GM21619 (cell line): ENCODE results near the gene TUG1.

Experiments used
- ATAC-seq: cut with Tn5 transposase; IDR thresholded peaks from one replicate; pipeline ENCODE4 v1.9.1; 2021; ENCODE audit not compliant: unreplicated experiment

The TUG1 gene

DNA sequence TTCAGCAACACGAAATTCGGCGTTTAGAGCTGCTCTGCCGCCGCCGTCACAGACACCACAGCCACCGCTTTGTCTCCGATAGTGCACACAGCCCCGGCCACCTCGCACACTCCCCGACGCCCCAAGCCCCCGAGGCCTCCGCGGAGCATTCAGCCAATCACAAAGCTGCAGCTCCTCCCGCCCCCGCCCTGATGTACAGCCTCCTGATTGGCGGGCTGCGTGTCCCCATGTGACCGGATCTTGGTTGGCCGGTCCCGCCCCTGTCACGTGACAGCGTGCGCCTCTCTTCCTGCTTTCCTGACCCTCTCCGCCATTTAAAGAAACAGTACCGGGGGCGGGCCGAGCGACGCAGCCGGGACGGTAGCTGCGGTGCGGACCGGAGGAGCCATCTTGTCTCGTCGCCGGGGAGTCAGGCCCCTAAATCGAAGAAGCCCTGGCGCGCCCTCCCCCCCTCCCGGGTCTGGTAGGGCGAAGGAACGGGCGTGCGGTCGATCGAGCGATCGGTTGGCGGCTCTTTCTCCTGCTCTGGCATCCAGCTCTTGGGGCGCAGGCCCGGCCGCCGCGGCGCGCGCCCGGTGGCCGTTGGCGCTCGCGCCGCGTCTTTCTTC is at the start of gene TUG1:
TSS of gene TUG1 (plus strand) at position 342 of the 608 bp plus-strand sequence.
- peak; percentile 79 for ATAC-seq

DNA sequence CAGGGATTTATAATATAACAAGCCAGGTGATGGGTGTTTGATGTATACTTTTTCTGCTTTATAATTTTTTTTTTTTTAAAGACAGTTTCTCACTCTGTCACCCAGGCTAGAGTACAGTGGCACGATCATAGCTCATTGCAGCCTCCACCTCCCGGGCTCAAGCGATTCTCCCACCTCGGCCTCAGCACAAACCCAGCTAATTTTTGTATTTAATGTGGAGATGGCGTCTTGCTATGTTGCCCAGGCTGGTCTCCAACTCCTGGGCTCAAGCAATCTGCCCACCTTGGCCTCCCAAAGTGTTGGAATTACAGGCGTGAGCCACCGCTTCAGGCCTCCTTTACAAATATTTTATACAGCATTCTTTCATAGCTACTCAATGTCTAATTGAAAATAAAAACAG is 49.1 kb upstream of the TUG1 start:
- ATAC-seq, result no peak

DNA sequence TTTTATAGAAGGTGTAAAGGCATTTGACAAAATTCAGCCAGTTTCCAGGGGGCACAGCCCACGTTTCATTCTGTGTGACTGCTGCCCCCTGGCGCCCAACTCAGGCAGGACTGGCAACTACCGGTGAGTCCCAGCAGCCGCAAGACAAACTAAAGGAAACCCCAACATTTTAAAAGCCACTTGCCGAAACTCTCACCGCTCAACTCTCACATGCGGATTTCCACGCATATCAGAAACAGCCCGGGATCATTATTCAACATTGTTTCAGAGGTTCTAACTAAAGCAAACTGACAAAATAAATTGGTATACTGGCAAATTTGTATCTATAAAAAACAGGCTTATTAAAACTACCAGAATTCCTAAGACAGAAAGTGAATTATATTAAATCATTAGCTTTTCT is 48.7 kb upstream of the TUG1 start:
- ATAC-seq, result no peak

DNA sequence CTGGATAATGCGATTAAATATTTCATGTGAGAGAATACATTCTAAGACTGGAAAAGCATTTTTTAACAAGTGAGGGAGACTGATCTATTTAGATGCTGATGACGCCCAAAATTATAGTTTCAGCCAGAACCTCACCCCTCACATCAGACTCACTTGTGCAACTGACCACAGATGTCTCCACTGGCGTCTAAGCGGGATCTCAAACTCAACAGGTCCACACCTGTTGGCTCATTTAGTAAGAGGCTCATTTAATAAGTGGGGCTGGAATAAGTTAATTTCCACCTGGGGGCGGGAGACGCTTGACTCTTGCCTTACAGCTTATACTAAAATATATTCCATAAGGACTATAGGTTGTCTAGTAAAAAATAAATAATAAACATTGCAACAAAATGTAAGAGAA is 48.0 kb upstream of the TUG1 start:
- no peak for ATAC-seq

DNA sequence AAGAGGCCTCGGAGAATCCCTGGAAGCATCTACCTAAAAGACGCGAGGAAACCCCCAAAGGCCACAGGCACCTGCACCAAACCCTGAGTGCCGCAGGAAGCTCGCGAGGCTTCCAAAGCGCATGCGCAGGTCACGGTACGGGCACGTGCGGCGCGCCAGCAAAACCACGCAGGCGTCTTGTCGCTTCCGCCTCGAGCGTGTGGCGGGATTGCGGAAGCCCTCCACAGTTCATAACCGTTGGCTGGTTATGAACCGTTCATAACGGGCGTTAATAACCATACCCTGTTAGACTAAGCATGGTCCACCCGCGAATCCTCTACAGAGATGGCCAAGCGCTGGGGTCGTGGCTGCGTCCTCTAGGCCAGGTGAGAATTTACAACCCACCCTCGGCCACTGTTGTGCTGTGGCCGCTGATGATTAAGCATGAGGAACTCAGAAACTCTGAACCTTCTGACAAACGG is 46.9 kb upstream of the TUG1 start:
- no peak for ATAC-seq

DNA sequence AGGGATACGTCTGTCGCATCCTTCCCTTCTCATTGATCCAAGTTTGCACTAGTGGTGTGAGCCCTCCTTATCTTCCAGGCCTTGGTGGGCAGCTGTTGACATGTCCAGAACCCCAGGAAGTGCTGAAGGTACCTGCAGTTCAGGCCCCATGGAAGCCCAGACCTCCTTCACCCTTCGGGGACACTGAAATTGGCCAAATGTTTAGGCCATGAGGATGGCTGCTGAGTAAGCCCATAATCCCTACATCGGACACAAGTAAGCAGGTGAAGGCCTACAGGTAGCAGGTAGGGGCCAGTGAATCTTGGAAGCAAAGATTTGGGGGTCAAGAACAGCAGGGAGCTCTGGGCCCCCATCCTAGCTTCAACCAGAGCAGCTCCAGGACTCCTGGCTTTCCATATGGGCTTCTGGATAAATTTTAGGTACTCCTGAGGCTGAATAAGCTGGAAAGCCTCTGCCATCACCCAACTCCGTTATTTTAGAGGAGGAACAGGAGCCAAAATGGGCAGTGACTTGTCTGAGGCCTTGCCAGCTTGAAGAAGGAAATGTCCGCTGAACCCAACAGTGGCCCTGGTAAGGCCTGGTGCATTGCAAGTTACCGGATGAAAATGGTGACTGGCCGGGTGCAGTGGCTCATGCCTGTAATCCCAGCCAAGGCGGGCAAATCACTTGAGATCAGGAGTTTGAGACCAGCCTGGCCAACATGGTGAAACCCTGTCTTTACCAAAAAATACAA is 45.7 kb upstream of the TUG1 start:
- no peak for ATAC-seq

DNA sequence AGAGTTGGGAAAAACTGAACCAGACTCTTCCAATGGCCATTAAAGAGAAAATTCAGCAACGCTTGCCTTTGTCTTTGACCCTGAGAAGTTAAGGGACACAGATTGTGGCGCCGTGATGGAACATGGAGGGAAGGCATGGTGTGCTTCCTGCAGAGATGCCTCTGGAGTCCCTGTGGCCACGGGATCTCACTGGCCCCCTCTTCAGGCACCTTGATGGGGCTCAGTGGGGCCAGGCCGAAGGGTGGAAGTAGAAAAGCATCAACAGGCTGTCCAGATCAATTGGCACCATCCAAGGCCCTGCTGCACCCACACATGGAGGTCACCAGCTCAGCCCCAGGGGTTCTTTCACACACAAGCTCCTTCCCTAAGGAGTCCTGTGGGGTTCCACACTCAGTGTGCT is 43.4 kb upstream of the TUG1 start:
- no peak for ATAC-seq

DNA sequence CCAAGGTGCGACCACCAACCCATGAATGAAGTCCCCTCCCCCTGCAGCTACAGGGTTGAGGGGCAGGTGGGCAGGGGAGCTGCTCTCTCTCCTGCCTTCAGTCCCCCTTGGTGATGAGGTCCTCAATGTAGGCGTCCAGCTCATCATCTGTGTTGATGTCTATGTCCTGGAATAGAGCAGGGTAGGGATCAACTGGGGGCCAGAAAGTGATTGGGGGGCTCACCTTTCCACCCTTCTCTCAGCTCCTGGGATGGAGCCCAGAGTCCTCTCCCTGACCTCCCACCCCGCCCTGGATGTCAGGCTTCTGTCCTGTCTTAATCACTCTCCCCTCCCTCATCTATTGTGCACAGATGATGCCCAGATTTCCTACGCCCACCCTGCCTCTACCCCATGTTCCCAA is 42.4 kb upstream of the TUG1 start:
- ATAC-seq, result no peak

DNA sequence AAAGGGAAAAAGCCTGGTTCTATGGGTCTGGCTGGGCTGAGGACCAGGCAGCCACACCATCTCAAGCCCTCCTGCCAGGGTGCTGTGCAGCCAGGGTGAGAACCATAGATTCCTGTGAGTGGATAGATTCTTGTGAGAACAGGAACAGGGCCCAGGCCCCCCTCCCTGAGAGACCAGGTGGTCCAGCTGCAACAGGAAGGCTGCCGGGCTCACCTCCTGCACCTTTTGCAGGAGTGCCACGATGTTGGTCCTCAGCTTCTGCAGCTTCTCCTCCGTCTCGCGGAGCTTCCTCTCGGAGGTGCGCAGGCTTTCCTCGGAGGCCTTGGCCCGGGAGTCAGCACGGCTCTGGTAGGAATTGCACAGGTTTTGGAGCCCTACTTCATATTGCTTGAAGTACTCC is 41.3 kb upstream of the TUG1 start:
- no peak for ATAC-seq

DNA sequence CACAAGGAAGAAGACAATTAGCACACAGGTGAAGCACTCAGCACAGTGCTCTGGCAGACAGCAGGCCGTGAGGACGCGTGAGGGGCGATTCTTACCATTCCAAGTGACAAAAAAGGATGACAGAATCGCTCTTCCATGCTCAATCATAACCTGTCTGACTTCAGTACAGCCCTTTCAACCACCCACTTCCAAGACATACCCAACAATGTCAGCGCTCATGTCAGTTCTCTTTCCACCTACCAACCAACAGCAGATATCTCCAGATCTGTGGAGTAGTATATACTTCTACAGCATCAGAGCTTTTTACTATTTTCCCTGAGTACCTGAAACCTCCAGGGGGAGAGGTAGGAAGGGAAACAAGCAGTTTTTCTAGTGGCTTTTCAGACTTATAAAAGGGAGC is 40.7 kb upstream of the TUG1 start:
- ATAC-seq, result no peak

DNA sequence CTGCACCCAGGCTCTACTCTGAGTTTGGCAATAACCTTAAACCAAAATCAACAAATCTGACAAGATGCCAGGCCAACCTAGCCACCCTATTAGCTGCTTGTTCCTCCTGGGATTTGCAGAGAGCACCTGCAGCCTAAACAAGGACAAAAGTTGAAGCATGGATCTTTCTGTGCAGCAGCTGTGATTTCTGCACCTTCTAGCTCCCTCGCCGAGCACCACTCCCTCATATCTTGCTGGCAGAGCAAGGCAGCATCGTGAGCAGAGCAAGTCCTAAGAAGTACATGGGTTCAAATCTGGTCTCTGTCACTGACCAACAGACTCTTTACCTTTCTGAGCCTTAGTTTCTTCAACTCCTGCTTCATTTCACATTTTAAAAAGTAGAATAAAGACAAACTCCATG is 38.8 kb upstream of the TUG1 start:
- ATAC-seq, result no peak

DNA sequence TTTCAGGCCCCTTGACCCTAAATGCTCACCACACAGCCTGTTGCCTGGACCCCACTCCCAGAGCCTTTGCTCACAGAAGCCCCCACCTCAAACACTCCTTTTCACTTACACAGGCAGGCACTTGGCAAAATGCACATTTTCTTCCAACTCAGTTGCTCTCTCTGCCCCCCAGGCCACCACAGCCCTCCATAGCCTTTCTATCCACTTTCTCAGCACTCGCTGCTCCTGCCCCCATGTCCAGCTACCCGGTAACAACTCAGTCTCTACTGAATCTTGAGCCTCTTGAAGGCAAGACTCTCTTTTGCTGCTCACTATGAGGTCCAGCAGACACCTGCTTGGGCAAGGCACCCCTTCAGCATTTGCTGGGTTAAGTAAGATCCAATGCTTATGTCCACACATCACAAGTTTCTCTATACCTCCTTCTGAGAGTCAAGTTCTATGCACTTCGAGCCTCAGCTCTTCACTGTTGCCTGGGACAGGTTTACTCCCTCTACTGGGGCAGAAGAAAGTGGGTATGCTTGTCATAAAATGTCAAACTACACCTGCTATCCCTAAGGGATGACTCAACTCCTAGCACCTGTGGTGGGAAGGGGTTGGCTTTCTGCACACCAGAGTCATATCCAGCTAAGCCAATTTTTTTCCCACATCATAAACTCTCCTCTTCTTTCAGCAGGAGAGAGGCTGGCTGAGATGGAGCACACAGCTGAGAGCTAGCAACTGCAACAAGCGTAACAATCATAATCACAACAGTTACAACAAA is 37.3 kb upstream of the TUG1 start:
- no peak for ATAC-seq

DNA sequence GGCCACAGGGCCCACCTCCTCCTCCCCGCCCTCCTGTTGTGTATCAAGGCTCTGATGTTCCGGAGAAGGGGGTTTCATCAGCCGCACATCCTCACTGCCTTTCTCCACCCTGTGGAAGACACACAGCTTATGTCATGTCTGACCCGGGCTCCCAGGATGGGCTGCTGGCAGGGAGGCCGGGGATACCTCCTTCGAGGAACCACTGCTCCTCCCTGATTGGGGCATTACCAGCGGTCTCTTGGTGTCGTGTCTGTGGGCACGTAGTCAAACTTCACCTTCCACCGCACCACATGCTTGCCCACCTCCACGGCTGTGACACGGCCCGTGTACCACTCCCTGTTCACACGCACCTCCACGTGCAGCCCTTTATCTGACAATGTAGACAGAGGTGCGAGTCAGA is 36.4 kb upstream of the TUG1 start:
- no peak for ATAC-seq

DNA sequence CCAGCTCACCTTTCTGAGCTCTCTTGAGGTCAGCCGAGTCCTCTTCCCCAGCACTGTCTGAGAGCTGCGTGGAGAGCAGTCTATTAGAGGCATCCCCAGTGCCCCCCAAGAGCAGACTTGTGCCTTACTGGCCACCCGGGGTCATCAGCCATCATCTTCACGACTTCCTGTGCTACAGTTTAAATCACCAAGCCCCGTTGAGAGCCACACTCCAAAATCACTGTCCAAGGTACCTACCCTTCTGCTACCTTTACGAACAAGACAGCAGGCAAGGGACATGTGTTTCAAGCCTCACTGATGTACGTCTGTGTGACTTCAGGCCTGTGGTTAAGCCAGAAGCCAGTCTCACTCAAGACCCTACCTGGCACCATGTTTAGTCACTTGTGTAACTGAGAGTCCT is 35.6 kb upstream of the TUG1 start:
- no peak for ATAC-seq

DNA sequence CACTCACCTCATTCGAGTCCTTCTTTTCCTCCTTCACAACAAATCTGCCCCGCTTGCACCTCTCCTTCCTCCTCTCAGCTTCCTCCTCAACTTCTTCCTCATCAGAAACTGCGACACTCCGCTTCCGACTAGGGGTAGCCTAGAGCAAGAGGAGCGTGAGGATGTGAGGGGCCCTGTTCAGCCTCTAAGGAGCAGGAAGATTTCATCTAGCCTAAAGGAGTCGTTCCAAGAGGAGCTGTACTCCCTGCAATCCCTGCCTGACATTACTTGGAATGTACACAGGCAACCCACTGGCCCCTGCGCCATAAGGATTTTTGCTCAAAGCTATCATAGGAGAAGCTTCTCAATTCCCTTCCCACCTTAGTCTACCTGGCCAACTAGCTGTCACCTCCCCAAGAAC is 35.0 kb upstream of the TUG1 start:
- ATAC-seq, result no peak

DNA sequence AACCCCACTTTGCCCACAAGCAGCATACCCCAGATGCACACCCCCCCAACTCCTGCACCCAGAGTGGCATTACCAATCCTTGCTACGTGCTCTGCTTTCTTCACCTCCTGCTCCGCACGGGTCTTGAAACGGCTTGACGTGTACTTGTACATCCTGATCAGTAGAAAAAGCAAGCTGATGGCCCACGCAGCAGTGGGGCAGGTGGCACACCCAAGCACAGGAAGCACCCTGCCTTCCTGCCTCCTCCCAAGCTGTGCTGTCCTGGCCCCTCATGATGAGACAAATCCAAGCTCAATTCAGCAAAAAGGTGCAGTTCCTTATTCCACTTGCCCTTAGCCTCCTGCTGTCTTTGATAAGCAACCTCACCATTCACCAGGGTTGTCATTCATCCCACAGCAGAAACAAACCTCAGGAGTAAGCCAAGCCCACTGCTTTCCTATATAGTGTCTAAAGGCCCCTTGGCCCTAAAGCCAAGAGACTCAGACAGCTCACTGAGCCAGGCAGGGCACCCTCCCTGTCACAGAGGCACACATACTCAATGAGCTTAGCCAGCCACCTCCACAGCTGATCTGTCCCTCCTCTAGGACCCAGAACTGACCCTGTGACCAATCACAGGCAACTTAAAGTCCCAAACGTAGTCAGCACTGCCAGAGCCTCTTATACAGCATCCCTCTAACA is 28.2 kb upstream of the TUG1 start:
- ATAC-seq, result no peak

DNA sequence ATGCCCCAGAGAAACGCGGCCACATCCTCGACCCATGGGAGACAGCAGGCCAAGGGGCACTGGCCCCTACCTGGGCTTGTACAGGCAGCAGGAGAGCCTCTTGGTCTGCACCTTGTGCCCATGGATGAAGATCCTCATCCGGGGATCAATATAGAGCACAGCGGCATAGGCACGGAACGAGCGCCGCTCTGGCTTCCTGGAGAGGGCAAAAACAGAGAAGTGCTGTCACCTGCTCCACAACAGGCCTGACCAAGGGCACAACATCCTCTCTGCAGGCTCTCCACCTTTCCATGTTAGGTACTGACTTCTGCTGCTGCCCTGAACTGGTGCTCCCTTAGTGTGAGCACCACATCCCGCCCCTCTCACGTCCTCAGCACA is 27.7 kb upstream of the TUG1 start:
- no peak for ATAC-seq

DNA sequence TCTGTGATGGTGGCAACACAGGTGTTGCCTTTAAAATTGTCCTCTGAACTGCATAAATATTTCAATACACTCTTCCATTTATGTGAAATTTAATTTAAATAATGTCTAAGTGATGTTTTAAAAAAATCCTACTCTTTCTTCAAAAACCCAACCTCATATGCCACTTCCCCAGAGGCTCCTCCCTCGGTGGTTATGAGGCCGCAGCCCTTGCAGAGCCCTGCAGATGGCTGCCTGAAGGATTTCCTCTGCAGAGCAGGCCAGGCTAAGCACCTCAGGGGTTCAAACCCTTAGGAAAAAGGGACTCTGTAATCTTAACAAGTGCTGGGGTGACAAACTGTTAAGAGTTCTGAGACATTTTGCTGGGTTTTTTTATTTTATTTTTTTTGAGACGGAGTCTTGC is 25.7 kb upstream of the TUG1 start:
- no peak for ATAC-seq

DNA sequence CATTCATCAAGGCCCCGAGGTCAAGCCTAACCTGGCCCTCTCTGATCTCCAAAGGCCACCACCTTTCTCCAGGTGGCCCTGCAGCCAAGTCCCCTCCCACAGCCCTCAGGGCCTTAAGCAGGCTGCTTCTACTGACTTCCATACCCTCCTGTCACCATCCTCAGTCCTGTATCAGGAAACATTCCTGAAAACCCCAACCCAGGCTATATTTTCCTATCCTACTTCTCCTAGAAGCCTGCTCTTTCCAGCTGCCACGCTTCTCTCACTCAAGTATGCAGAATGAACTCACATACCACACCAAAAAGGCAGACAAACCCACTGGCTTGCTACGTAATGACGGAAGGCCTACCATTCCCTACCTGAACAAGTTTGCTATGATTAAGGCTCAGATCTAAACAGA is 24.1 kb upstream of the TUG1 start:
- ATAC-seq, result no peak

DNA sequence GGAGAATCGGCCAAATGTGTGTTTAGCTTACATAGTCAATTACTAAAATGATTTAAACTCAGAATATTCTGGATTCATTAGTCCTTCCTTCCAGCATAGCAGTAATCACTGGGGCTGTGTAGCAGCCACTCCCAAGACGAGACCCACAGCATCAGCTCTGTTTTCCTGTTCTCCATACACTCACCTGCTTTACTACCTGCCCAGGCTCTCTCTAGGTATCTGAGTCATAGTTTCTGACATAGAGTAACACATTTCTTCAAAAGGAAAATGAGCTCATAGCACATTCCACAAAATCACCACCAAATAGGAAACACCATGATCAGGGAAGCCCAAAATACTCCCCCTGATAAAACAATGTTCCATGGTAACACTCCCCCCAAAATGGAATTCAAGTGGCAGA is 23.4 kb upstream of the TUG1 start:
- no peak for ATAC-seq

DNA sequence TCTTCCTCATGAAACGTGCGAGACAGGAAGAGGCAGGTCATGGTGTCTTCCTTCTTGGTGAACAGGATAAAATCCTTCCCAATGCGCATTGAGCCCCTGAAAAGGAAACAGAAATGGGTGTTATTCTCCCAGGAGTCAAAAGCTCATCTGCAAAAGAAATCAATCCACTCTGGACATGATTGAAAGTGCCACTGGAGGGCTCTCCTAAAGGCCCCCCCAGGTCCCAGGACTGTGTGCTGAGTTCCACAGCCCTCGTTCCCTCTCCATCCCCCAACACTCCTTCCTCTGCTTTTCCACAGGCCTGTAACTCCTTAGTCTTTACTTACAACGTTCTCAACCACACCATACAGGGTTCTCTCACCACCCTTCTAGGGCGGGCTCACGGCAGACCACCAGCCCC is 22.7 kb upstream of the TUG1 start:
- no peak for ATAC-seq
